PFSK-1 (cell line): ENCODE data around the gene VEGFD.

Experiments used
- FOXP2 ChIP-seq: optimal IDR thresholded peaks from 2 replicates; pipeline ENCODE3; 2011; ENCODE audit warnings: borderline replicate concordance, control low read depth, inconsistent platforms; ENCODE audit not compliant: insufficient read depth; ENCODE audit errors: extremely low read length, extremely low read depth
- POLR2AphosphoS5 ChIP-seq: IDR thresholded peaks from 2 replicates; pipeline ENCODE4 v1.6.1; 2012; ENCODE audit warnings: low read depth, mild to moderate bottlenecking, control low read depth, low read length, moderate library complexity
- REST ChIP-seq, 2 experiments: IDR thresholded peaks; 2 replicates each; pipeline versions ENCODE4 v1.6.1 to v1.8.0; 2011 to 2012; ENCODE audit warnings: low read depth in 2 of 2, low read length in 2 of 2, control low read depth in 1 of 2, inconsistent platforms in 1 of 2, mild to moderate bottlenecking in 1 of 2, moderate library complexity in 1 of 2; ENCODE audit not compliant: insufficient read depth in 1 of 2
- SIN3A ChIP-seq: IDR thresholded peaks from 2 replicates; pipeline ENCODE4 v1.6.1; 2012; ENCODE audit warnings: mild to moderate bottlenecking, low read length, moderate library complexity, borderline replicate concordance; ENCODE audit not compliant: insufficient read depth
- TAF1 ChIP-seq: IDR thresholded peaks from 2 replicates; pipeline ENCODE4 v1.6.1; 2012; ENCODE audit warnings: low read length, control low read depth, borderline replicate concordance; ENCODE audit not compliant: insufficient read depth

VEGFD gene

GRCh38 chrX:15311119-15311518 lies 73.1 kb downstream of the VEGFD start:
- no peak for TF ChIP-seq REST (IDR thresholded peaks at IDR 0.05; ENCODE audit: insufficient read depth in 1 of 2, low read depth in 2 of 2, low read length in 2 of 2)
- no peak for TF ChIP-seq SIN3A
- no peak for TF ChIP-seq TAF1
- no peak for TF ChIP-seq FOXP2
- no peak for TF ChIP-seq POLR2AphosphoS5

GRCh38 chrX:15310117-15310516 lies 74.1 kb downstream of the VEGFD start:
- TF ChIP-seq FOXP2, result no peak
- TF ChIP-seq REST (IDR thresholded peaks at IDR 0.05; ENCODE audit: insufficient read depth in 1 of 2, low read depth in 2 of 2, low read length in 2 of 2), result no peak
- TF ChIP-seq SIN3A, result no peak
- TF ChIP-seq TAF1, result no peak
- TF ChIP-seq POLR2AphosphoS5, result no peak

- TF ChIP-seq POLR2AphosphoS5 (no peak), FOXP2 (no peak), SIN3A (no peak), TAF1 (no peak), REST (IDR thresholded peaks at IDR 0.05; ENCODE audit: insufficient read depth in 1 of 2, low read depth in 2 of 2, low read length in 2 of 2) (no peak)
Observed at GRCh38 chrX:15301924-15302323, 82.3 kb downstream of the VEGFD start.

GRCh38 chrX:15299941-15300851 lies 84.0 kb downstream of the VEGFD start:
- TF ChIP-seq FOXP2 (no peak), REST (IDR thresholded peaks at IDR 0.05; ENCODE audit: insufficient read depth in 1 of 2, low read depth in 2 of 2, low read length in 2 of 2) (no peak), POLR2AphosphoS5 (no peak)

GRCh38 chrX:15298780-15299179 lies 85.4 kb downstream of the VEGFD start:
- TF ChIP-seq FOXP2 (no peak), SIN3A (no peak), REST (IDR thresholded peaks at IDR 0.05; ENCODE audit: insufficient read depth in 1 of 2, low read depth in 2 of 2, low read length in 2 of 2) (no peak), POLR2AphosphoS5 (no peak), TAF1 (no peak)
